Astrocyte (in vitro differentiated cells and primary cell): Measurements from ENCODE around the gene ZFP3.

ENCODE experiments used
- CTCF ChIP-seq: IDR thresholded peaks from 2 replicates; pipeline ENCODE4 v1.5.1; 2011; ENCODE audit warnings: low read depth, mild to moderate bottlenecking, inconsistent platforms, low read length, moderate library complexity; ENCODE audit not compliant: insufficient read depth
- EZH2 ChIP-seq: IDR thresholded peaks from 2 replicates; pipeline ENCODE4 v1.6.1; 2012; ENCODE audit warnings: mild to moderate bottlenecking, low read length, inconsistent platforms; ENCODE audit not compliant: insufficient read depth

DNA sequence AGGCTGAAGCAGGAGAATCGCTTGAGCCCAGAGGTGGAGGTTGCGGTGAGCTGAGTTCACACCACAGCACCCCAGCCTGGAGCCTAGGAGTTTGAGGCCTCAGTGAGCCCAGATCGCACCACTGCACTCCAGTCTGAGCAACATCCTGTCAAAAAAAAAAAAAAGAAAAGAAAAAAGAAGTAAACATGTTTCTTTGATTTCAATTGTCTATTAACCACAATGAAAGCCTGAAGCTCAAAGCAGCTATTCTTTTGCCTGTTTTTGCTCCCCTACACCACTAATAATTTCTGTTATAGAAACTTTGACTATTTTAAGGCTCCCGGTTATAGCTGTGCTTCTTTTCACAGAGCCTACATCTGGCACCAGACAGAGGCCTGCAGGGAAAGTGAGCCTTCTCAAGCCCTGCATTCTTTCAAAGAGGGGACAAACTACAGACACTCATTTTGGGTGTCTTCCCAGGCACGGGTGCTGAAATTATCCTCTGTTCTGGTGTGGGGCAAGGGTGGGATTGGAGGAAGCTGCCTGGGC lies 28.9 kb upstream of the ZFP3 start:
- TF ChIP-seq CTCF (no peak), EZH2 (no peak)
